ENCODE data around the gene RBMS3.

DNA sequence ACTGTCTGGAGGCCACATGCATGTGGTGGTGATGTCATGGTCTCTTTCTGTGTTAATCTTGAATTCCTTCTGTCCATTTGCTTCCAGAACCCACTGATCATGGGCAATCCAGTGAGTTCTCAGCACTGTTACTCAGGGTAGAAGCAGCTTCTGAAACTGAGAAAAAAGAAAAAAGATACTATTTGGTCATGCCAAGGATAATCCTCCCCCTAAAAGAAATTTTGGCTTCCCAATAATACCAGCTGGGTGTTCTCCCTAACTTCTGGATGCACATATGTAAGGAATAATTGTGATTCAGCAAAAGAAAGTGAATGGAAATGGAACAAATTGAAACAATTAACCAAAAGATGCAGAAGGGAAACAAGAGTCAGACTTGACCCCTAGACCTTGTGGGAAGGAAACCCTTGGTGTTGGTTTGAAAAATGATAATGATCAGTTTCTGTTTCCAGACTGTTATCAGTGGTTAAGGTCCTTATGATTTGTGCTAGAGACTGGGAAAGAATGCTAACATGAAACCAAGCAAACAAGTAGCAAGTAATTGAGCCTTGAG, 92.3 kb downstream of the RBMS3 start:
- TF ChIP-seq POLR2A (IDR thresholded peaks at IDR 0.05; ENCODE audit: low read length) (no peak), GATA1 (IDR thresholded peaks at IDR 0.05; ENCODE audit: low read depth, low read length) (no peak)

All from erythroblast (primary cell).